Activated CD8-positive, alpha-beta T cell treated with anti-CD3 and anti-CD28 coated beads for 36 hours (primary cell): Measurements from ENCODE around the gene ANKRD22. TPM values are rescaled to one million over a fixed set of nuclear protein-coding genes. Genes with fewer than 3 reads are reported as not detected.

Source experiments
- ATAC-seq: fragments of 200-7000 bp; cut with Tn5 transposase; one replicate; pipeline ENCODE4 v1.10.0; 2021; ENCODE audit warnings: mild to moderate bottlenecking, moderate library complexity
- CTCF ChIA-PET: fragments of 350-600 bp; sonication (Branson Sonifier 250); formaldehyde crosslinking; loops from one replicate; lab custom pipeline; 2021; ENCODE audit warnings: antibody characterized with exemption; lab: Charles Lee
- POLR2A ChIA-PET: fragments of 350-600 bp; sonication (Branson Sonifier 250); formaldehyde crosslinking; loops from one replicate; lab custom pipeline; 2021; ENCODE audit warnings: antibody characterized with exemption; lab: Charles Lee
- DNase-seq: peaks from one replicate; pipeline ENCODE4 v3.0.0-alpha.2; 2020
- H3K27ac Mint-ChIP-seq: one replicate; pipeline ENCODE4 v1.8.0; 2021; ENCODE audit warnings: mild to moderate bottlenecking, mixed read lengths
- H3K27me3 Mint-ChIP-seq: one replicate; pipeline ENCODE4 v1.8.0; 2021; ENCODE audit warnings: mixed read lengths
- H3K36me3 Mint-ChIP-seq: one replicate; pipeline ENCODE4 v1.8.0; 2021; ENCODE audit warnings: low read depth, mixed read lengths
- H3K4me1 Mint-ChIP-seq: one replicate; pipeline ENCODE4 v1.8.0; 2021; ENCODE audit warnings: low read depth, mixed read lengths
- H3K4me3 Mint-ChIP-seq: one replicate; pipeline ENCODE4 v1.8.0; 2021; ENCODE audit warnings: mild to moderate bottlenecking, moderate library complexity, mixed read lengths
- H3K9me3 Mint-ChIP-seq: one replicate; pipeline ENCODE4 v1.8.0; 2021; ENCODE audit warnings: mixed read lengths
- CTCF ChIP-seq: fragments of 200-600 bp; IDR thresholded peaks from one replicate; pipeline ENCODE4 v1.8.0; 2022; ENCODE audit warnings: antibody characterized with exemption, mild to moderate bottlenecking
- intact Hi-C: fragments of 100-400 bp; cut with micrococcal nuclease; formaldehyde crosslinking; loops from one replicate; pipeline ENCODE4 v1.10.0; 2022
- total RNA-seq, 2 experiments: library from RNA; stranded (reverse); gene quantifications; one replicate each; pipeline ENCODE4 v1.2.3, GENCODE V29; 2021

The ANKRD22 gene
- total RNA-seq, 2 experiments from 2014 or later: not detected

GRCh38 chr10:88896372-88896993, 44.8 kb upstream of the ANKRD22 start:
- H3K27ac Mint-ChIP-seq: peak overlapping the region; percentile 91
- TF ChIP-seq CTCF: no peak
- H3K27me3 Mint-ChIP-seq: no peaks in the 10 kb centered on the region
- DNase-seq (peak; percentile 18), ATAC-seq (peak; percentile 10)
- CTCF ChIA-PET: interaction anchor here (0.8 to 2.6 kb wide), 5 partner anchors 11 to 61 kb away, joined by 3 to 14 read pairs (median 8); no protein-coding TSS in a partner anchor
- intact Hi-C loops: loop anchor here (5.0 kb wide), 1 partner anchor 49 kb away; no protein-coding TSS in a partner anchor
- H3K9me3 Mint-ChIP-seq: no peaks in the 10 kb centered on the region
- peaks cover 69% of the 10 kb centered on the region for H3K4me1 Mint-ChIP-seq
- H3K4me3 Mint-ChIP-seq: peak overlapping the region; percentile 44
- POLR2A ChIA-PET: interaction anchor here (0.7 to 2.9 kb wide), 6 partner anchors 7 to 501 kb away, joined by 3 to 16 read pairs (median 5); partner anchors contain the start of gene STAMBPL1
- H3K36me3 Mint-ChIP-seq: peaks cover 42% of the 10 kb centered on the region

- H3K27me3 Mint-ChIP-seq: no peaks in the 10 kb centered on the region
- H3K36me3 Mint-ChIP-seq: peaks cover 39% of the 10 kb centered on the region
- intact Hi-C loops: loop anchor here (5.0 kb wide), 1 partner anchor 48 kb away; no protein-coding TSS in a partner anchor
- POLR2A ChIA-PET: interaction anchor here (0.9 to 2.9 kb wide), 4 partner anchors 9 to 17 kb away, joined by 4 to 16 read pairs (median 5); partner anchors contain the start of gene STAMBPL1
- peaks cover 66% of the 10 kb centered on the region for H3K4me1 Mint-ChIP-seq
- DNase-seq: no peak
- no peak for TF ChIP-seq CTCF
- no peak for ATAC-seq
- H3K27ac Mint-ChIP-seq: no peak overlapping the region
- H3K9me3 Mint-ChIP-seq: no peaks in the 10 kb centered on the region
- CTCF ChIA-PET: interaction anchor here (0.8 to 2.6 kb wide), 7 partner anchors 10 to 167 kb away, joined by 3 to 14 read pairs (median 6); no protein-coding TSS in a partner anchor
- no peak overlapping the region for H3K4me3 Mint-ChIP-seq
These were observed 43.6 kb upstream of the ANKRD22 start for GRCh38 chr10:88895250-88895649.

DNA sequence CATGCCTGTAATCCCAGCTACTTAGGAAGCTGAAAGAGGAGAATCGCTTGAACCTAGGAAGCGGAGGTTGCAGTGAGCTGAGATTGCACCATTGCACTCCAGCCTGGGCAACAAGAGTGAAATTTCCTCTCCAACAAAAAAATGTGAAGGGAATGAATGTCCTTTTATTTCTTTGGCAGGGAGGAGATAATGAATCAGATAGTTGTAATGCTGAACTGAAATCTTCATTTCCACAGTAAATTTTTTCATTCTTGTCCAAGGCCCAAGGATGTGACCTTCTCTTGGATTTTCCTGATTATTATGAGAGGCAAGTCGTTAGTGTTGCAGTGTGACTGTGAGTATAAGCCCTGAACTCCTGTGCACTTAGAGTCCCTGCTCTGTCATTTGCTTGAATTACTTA, 42.0 kb upstream of the ANKRD22 start:
- Mint-ChIP-seq H3K4me3 (no peak overlapping the region), H3K27ac (no peak overlapping the region), H3K4me1 (peaks cover 66% of the 10 kb centered on the region), H3K9me3 (no peaks in the 10 kb centered on the region), H3K36me3 (peaks cover 32% of the 10 kb centered on the region), H3K27me3 (no peaks in the 10 kb centered on the region)
- intact Hi-C loops: no loop called here
- no peak for TF ChIP-seq CTCF
- ATAC-seq (no peak), DNase-seq (no peak)
- ChIA-PET CTCF (no interaction called here), POLR2A (interaction anchor here (2.9 kb wide), 1 partner anchor 13 kb away, joined by 16 read pairs; the partner anchor contains the start of gene STAMBPL1)

DNA sequence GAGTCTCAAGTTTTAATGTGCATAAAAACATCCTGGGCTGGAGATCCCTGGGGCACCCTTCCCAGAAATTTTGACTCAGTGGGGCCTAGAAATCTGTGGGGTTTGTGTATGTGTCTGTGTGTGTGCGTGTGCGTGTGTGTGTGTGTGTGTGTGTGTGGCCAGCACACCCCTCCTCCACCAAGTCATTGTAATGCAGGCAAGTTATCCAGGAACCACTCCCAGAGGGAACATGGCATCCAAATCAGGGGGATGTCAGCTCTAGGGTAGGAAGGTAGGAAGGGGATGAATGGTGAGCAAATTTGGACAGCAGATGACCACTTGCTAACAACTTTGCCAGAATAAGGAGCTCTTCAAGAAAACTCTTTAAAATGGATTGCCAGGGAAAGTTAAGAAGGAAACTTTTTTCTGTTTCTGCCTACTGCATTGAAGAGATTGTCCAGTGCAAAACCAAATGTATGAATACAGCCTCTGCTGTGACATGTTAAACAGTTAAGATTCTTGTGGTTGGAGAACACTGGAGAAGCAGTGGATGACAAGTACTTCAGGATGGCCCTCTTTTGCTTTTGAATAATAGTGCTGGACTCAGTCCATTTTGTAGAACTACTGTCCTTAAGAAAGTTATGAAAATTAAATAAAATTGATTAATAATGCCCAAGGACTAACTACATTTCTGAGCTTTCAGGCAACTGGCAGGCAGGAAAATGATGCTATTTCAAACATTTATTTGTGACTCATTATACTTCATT, 40.8 kb upstream of the ANKRD22 start:
- H3K9me3 Mint-ChIP-seq: no peaks in the 10 kb centered on the region
- no peak for TF ChIP-seq CTCF
- POLR2A ChIA-PET: interaction anchor here (1.1 to 1.3 kb wide), 2 partner anchors 16 to 36 kb away, joined by 3 read pairs; no protein-coding TSS in a partner anchor

More for the DNA sequence above, 40.8 kb upstream of the ANKRD22 start:
- Mint-ChIP-seq H3K27me3 (no peaks in the 10 kb centered on the region), H3K4me1 (peaks cover 67% of the 10 kb centered on the region), H3K36me3 (peaks cover 33% of the 10 kb centered on the region), H3K4me3 (no peak overlapping the region), H3K27ac (peak overlapping the region; percentile 53)
- intact Hi-C loops: no loop called here
- ATAC-seq: no peak
- no peak for DNase-seq
- CTCF ChIA-PET: interaction anchor here (1.2 to 1.5 kb wide), 4 partner anchors 9 to 56 kb away, joined by 3 to 6 read pairs (median 4); no protein-coding TSS in a partner anchor
